DND-41 (cell line): ENCODE results near the gene RAI1.

Experiments
- CTCF ChIP-seq: IDR thresholded peaks from 2 replicates; pipeline ENCODE4 v1.5.1; 2012; ENCODE audit warnings: borderline replicate concordance, low read length, moderate library complexity, mild to moderate bottlenecking; ENCODE audit not compliant: poor library complexity, severe bottlenecking; ENCODE audit errors: extremely low read depth
- EZH2 ChIP-seq: IDR thresholded peaks from 3 replicates; pipeline ENCODE4 v1.6.1; 2012; ENCODE audit warnings: borderline replicate concordance, low read depth, mild to moderate bottlenecking, moderate library complexity, low read length, inconsistent platforms; ENCODE audit not compliant: severe bottlenecking

DNA sequence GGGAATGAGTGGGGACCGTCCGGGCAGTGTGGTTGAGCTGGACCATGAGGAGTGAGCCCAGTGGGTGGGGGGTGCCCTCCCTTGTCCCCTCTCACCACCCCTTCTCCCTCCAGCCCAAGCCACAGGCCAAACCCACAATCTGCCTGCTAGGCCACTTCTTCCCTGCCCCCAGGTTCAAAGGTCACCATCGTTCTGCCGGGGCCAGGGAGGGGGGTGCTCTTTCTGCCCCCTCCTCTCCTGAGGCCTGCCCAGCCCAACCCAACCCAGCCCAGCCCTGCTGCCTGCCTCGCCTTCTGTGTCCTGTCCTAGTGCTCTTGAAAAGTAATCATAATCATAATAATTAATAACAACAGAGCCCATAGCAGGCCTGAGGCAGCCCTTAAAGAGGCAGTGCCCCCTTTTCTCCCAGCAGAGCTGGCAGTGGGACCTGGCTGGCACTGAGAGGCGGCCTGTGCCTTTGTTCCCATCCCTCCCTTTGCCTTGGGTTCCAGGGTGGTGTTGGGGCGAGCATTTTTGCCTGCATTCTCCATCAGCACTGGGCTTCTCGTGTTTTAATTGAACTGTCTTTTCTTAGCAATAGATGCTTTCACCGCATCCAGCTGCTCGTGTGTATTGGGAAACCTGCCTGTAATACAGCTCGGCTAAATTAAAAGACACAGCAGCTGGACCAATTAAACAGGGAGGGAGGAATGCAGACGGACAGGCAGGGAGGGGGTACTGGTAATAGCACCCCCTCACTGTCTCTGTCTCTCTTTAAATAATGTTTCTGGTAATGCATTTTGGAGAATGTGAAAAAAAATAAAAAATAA, 108.8 kb downstream of the RAI1 start:
- TF ChIP-seq EZH2 (no peak), CTCF (no peak)
